GM19025 (cell line): Measurements from ENCODE around the gene PLG.
"Not testable (repeated sequence)": the region's sequence is repeated elsewhere in the genome, so short reads cannot be mapped to it uniquely, and the experiment has no call there.

Source experiments
- ATAC-seq: cut with Tn5 transposase; IDR thresholded peaks from one replicate; pipeline ENCODE4 v1.9.1; 2021; ENCODE audit warnings: mild to moderate bottlenecking, low read depth, moderate library complexity; ENCODE audit not compliant: unreplicated experiment

Gene PLG

DNA sequence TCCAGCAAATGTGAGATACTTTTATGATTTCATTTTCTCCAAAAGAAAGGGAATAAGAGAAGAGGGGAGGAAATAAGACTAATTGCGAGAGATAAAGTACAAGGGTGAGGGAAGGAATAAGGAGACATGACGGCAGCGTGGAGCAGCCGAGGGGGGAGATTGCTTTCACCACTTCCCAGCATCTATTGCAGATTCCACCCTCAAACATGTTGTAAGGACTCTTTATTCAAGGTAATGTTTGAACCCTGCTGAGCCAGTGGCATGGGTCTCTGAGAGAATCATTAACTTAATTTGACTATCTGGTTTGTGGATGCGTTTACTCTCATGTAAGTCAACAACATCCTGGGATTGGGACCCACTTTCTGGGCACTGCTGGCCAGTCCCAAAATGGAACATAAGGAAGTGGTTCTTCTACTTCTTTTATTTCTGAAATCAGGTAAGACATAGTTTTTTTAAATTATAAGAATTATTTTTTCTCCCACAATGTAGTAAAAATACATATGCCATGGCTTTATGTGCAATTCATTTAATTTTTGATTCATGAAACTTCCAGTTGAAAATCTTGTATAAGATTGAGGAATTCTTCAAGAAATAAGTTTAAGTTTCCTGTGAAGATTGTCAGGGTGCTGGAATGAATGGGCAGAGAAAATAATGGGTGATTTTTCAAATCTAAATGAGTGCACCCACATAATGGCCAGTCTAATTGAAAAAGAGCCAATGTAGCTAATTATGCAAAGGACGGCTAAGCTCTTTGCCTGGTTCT, at the start of gene PLG:
TSS of gene PLG (plus strand) at position 327 of the 763 bp plus-strand sequence. CDS start at position 388, 61 bp downstream.
- not testable (repeated sequence) for ATAC-seq

DNA sequence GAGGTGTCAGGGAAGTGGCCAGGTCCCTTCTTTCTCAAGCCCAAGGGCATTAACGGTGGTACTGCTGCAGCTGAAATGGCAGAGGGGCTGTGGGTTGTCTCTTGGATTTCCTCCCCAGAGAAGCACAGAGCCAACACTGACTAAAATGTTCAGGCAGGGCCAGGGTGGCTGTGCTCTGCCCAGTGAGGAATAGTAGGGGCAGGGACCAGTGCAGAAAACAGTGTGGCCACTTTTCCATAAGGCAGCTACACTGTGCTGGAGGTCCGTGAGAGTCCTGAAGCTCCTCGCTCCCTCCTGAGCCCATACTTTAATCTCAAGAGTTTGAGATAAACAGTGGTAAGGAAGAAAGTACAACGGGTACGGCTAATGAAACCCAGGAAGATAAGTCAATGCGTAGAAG, 42.5 kb upstream of the PLG start:
- no peak for ATAC-seq

DNA sequence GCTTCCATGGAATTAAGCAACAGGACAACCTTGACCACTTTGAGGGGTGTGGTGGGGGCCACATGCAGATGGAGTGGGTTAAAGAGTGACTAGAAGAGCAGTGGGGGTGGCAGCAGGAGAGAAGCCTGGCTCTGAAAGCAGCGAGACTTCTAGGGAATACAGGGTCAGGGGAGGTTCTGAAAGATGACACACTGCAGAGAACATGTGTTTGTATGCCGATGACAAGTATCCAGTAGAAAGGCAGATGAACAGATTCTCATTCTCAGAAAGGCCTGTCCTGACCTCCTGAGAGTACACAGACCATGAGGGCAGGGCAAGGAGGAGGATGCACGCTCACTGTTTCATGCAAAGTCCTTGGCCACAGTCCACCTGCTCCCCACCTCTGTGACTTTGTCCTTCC, 40.8 kb upstream of the PLG start:
- ATAC-seq = no peak

DNA sequence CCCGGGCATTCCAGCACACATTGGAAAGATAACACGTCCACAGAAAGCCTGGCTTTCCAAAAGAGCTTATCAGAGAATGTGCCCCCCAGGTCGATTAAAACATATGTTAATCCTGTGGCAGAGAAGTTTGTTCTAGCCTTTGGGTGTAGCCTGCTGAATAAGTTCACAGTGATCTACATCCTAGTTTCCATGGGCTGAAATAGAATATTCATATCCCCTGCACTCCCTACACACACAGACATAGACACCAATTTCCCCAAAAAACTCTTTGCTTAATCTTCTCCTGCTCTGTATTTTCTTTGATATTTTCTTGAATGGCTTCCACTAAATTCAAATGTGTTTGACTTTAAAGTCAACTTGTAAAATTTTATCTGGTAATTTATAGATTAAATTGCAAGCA, 39.6 kb upstream of the PLG start:
- no peak for ATAC-seq

DNA sequence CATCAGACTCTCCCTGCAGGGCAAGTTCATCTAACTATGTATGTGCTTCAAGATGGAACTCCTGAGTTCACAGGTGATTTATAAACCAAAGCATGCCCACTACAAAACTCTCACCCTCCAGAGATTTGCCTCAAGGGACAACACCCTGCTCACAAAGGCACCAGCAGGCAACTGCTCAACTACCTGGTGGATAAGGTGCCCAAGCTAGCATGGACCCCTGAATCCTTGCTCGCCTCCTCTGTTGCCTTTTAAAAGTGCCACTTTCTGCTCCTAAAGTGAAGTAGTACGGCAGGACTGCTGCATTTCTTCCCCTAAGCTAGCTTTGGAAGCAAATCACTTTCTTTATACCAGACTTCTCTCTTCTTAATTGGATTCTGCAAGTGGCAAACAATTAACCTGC, 39.2 kb upstream of the PLG start:
- no peak for ATAC-seq

DNA sequence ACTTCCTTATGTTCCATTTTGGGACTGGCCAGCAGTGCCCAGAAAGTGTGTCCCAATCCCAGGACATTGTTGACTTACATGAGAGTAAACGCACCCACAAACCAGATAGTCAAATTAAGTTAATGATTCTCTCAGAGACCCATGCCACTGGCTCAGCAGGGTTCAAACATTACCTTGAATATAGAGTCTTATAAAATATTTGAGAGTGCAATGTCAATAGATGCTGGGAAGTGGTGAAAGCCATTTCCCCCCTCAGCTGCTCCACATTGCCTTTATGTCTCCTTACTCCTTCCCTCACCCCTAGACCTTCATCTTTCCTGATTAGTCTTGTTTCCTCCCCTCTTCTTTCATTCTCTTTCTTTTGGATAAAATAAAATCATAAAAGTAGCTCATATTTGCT, 37.8 kb upstream of the PLG start, which contains the start of gene LPA:
TSS of gene LPA (minus strand) at position 78 of the 400 bp plus-strand sequence. CDS start at position 17, 61 bp downstream.
- ATAC-seq = not testable (repeated sequence)

- ATAC-seq = no peak
Observed at GRCh38 chr6:160667639-160668481, 34.2 kb upstream of the PLG start.

- no peak for ATAC-seq
Observed at GRCh38 chr6:160668589-160668988, 33.5 kb upstream of the PLG start.

- not testable (repeated sequence) for ATAC-seq
Observed at GRCh38 chr6:160676418-160676817, 25.6 kb upstream of the PLG start.

DNA sequence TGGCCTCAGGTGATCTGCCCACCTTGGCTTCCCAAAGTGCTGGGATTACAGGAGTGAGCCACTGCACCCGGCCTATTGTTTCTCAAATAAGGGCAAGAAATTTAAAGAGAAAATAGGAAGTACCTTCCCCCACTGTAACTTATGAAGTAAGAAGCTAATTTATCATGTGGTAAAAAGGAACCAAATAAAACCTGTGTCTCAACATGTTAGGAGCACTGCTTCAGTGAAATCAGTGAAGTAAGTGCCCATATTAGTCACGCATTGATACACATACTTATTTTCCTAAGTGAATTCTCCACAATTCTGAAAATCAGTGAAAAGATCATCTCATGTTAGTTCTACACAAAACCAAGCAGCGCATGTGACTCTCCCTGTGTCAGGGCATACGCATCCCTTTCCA, 23.8 kb upstream of the PLG start:
- ATAC-seq = no peak

DNA sequence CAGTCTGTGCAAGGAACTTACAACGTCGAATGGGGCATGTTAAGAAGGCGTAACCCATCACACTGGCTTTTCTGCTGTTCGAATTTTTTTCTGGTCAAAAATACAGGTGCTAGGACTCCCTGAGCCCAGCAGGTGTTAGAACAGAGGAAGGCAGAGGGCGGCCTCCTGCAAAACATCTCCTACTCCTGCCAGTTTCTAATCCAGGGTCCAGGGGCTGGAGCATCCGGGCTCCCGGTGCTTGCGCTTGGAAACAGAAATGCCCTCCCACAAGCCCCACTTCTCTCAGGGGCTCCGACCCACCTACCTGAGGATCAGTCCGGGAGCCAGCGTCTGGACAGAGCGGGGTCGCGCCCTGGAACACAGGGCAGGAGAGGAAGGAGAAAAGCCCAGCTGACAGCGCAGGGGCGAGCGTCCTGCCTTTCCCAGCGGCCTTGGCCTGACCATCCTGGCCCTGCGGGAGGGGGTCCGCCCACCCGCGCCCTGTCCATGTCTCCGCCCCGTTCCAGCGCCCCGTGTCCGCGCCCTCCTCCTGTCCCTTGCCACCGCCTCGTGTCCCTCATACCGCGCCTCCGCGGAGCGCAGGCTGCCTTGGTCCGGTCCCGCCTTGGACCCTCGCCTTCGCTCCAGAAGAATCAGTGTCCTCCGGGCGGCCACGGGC, 23.2 kb upstream of the PLG start:
- no peak for ATAC-seq

DNA sequence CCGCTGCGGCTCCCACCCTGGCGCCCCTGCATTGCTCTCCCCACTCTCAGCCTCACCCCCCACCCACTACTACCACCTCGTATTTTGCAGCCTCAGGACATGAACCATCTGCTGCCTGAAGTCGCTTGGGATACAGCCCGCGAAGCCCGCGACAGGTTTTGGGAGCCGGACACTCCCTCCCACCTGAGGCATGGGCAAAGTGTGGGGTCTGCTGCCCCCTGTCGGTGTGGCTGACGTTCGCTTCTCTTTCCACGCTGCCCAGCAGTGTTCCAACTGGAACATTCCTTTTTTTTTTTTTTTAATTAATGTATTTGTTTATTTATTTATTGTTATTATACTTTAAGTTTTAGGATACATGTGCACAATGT, 22.7 kb upstream of the PLG start:
- ATAC-seq = no peak

- not testable (repeated sequence) for ATAC-seq
Observed at GRCh38 chr6:160685101-160685761, 16.8 kb upstream of the PLG start.

GRCh38 chr6:160685762-160686450, 16.1 kb upstream of the PLG start:
- ATAC-seq = no peak

DNA sequence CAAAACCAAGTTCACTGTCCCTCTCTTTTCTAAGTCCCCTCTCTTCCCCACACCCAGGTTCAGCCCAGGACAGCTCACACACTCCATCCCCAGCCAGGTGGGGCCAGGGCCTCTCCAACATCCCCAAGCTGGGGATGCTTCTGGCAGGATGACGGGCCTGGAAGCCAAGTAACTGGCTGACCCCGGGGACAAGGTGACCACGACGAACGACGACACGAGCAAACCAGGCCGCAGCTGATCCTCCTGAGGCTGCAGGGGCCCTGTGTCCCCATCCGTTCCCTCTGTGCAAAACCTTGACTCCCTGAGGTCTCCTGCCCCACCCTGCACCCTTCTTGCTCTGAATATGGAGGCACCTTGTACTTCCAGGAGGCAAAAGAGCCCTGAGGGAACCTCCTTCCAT, 11.6 kb upstream of the PLG start:
- no peak for ATAC-seq

DNA sequence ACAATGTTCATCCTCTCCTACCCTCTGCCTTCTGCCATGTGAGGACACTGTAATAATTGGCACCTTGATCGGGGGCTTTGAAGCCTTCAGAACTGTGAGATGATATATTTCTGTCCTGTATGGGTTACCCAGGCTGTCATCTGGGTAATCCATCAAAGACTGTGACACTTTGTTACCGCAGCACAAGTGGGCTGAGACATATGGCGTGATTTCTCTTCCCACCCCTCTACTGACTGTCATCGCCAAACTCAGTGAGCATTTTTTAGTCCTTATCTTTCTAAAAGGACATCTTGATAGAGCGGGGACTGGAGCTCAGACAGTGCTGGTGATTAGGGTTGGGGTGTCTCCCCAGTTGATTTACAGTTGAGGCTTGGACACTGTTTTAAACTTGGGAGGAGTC, 10.4 kb upstream of the PLG start:
- no peak for ATAC-seq

- no peak for ATAC-seq
Observed at GRCh38 chr6:160692369-160692959, 9.6 kb upstream of the PLG start.

- not testable (repeated sequence) for ATAC-seq
Observed at GRCh38 chr6:160695025-160695424, 7.0 kb upstream of the PLG start.

DNA sequence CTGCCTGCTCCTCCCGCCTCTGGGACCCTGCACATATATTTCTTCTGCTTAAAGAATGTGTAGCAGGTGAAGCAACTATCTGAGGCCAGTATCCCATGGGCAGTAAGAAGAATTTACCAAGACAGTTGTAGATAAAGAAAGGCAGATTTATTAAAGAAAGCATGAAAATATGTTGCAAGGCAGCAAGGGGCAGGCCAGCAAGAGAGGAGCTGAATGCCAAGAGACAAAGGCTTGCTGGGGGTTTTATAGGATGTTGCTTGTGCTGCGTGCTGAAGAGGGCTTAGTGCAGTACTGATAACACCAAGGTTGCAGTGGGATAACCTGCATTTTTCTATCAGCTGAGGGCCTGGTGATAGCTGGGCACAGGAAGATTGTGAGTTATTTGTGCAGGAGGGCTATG, 6.4 kb upstream of the PLG start:
- ATAC-seq = not testable (repeated sequence)

DNA sequence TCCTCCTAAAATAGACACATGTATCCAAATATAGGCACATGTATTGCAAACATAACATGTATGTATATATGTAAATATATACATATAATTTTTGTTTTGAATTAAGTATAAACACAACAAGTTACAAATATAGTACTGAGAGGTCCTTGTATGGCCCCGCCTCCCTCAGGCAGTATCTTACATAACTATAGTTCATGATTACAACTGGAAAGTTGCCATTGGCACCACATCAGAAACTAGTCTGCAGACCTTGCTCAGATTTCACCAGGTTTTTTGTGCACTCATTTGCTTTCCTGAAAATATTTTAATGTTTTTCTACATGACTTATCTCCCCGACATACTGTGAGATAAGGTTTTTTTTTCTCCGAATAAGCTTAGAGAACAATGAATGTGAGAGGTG, 5.2 kb upstream of the PLG start:
- ATAC-seq = not testable (repeated sequence)
